ENCODE measurements around the gene OXLD1. TPM values are rescaled to one million over a fixed set of nuclear protein-coding genes. Genes with fewer than 3 reads are reported as not detected.
A peak's percentile ranks its signal among the peaks of the same experiment; 100 is the strongest.

OXLD1 gene
- total RNA-seq, 5 donors from 2014 or later (not counting 1 experiment from before 2014, with no cell fraction given): 34.1 to 93.3 (median 68.1) TPM

DNA sequence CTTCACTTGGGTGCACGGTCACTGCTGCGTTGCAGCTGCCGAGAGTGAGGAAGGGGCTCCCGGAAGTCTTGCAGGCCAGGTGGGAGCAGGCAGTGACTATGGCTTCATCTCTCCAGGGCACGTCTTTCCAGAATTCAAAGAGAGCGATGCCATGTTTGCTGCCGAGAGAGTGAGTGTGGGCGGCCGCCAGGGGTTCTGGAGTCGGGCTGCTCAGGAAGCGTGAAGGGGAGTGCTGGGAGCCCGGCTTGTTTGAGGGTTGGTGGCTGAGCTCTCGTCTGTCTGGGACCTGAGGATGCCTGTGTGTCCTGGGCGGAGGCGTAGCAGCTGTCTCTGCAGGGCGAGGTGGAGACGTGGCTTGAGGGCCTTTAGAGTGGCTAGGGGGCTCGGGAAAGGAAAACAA is 23.7 kb upstream of the OXLD1 start:
- no peak for ATAC-seq (replicated peaks in 1 of 4)
- Histone ChIP-seq H3K9me3 (no peaks in the 10 kb centered on the region), H3K4me1 (ENCODE audit: control insufficient read depth in 1 of 2, extremely low read depth in 1 of 2, insufficient read depth in 2 of 2, low read length in 2 of 2) (peaks cover 3 to 31% of the 10 kb centered on the region in 2 experiments), H3K36me3 (ENCODE audit: control insufficient read depth in 2 of 2, extremely low read depth in 1 of 2, insufficient read depth in 1 of 2, low read length in 1 of 2) (peaks cover 48 to 87% of the 10 kb centered on the region in 2 donors), H3K4me3 (ENCODE audit: control insufficient read depth in 1 of 2, extremely low read depth in 1 of 2, low read length in 1 of 2) (no peak overlapping the region), H3K27ac (ENCODE audit: low read length) (no peak overlapping the region), H3K27me3 (replicated peaks in 1 of 2; ENCODE audit: control insufficient read depth in 2 of 2, extremely low read depth in 1 of 2, insufficient read depth in 2 of 2, low read length in 1 of 2) (no peaks in the 10 kb centered on the region)
- H3K36me3 Mint-ChIP-seq: peaks cover 33% of the 10 kb centered on the region
- H3K4me1 Mint-ChIP-seq: peaks cover 13 to 25% (median 23%) of the 10 kb centered on the region in 3 donors
- H3K4me3 Mint-ChIP-seq: no peak overlapping the region
- no peaks in the 10 kb centered on the region for H3K27me3 Mint-ChIP-seq
- 90% methylated on average over 17 of the region's 18 CpGs for WGBS (ENCODE audit: insufficient coverage)
- CTCF ChIA-PET: no interaction called here
- no peak overlapping the region for H3K27ac Mint-ChIP-seq
- H3K9me3 Mint-ChIP-seq: no peaks in the 10 kb centered on the region
- no peak for DNase-seq
- POLR2A ChIA-PET: no interaction called here

DNA sequence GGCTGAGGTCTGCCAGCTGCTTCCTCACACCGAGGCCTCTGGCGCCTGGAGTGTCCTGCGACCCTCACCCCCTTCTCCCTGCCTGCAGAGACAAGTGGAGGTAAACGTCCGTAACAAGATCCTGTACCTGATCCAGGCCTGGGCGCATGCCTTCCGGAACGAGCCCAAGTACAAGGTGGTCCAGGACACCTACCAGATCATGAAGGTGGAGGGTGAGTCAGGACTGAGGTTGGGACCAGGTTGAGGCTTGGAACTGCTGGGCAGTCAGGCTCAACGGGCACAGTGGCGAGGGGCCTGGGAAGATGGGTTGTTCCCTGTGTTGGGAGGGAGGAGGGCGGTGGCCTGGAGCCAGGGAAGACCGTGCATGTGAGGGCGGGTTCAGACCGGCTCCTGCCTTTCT is 22.2 kb upstream of the OXLD1 start:
- Histone ChIP-seq H3K27ac (ENCODE audit: low read length) (no peak overlapping the region), H3K4me1 (ENCODE audit: control insufficient read depth in 1 of 2, extremely low read depth in 1 of 2, insufficient read depth in 2 of 2, low read length in 2 of 2) (peaks cover 9 to 41% of the 10 kb centered on the region in 2 experiments), H3K27me3 (replicated peaks in 1 of 2; ENCODE audit: control insufficient read depth in 2 of 2, extremely low read depth in 1 of 2, insufficient read depth in 2 of 2, low read length in 1 of 2) (no peaks in the 10 kb centered on the region), H3K9me3 (no peaks in the 10 kb centered on the region), H3K4me3 (ENCODE audit: control insufficient read depth in 1 of 2, extremely low read depth in 1 of 2, low read length in 1 of 2) (no peak overlapping the region), H3K36me3 (ENCODE audit: control insufficient read depth in 2 of 2, extremely low read depth in 1 of 2, insufficient read depth in 1 of 2, low read length in 1 of 2) (peaks cover 40 to 72% of the 10 kb centered on the region in 2 donors)
- Mint-ChIP-seq H3K36me3 (peaks cover 35% of the 10 kb centered on the region), H3K4me3 (no peak overlapping the region), H3K27me3 (no peaks in the 10 kb centered on the region), H3K4me1 (peaks cover 23 to 35% (median 31%) of the 10 kb centered on the region in 3 donors), H3K9me3 (no peaks in the 10 kb centered on the region), H3K27ac (peak overlapping the region in 1 of 2 donors; percentile 5)
- ChIA-PET CTCF (no interaction called here), POLR2A (no interaction called here)
- DNase-seq (no peak), ATAC-seq (replicated peaks in 1 of 4) (no peak)
- 94% methylated on average over 9 of the region's 14 CpGs for WGBS (ENCODE audit: insufficient coverage)

DNA sequence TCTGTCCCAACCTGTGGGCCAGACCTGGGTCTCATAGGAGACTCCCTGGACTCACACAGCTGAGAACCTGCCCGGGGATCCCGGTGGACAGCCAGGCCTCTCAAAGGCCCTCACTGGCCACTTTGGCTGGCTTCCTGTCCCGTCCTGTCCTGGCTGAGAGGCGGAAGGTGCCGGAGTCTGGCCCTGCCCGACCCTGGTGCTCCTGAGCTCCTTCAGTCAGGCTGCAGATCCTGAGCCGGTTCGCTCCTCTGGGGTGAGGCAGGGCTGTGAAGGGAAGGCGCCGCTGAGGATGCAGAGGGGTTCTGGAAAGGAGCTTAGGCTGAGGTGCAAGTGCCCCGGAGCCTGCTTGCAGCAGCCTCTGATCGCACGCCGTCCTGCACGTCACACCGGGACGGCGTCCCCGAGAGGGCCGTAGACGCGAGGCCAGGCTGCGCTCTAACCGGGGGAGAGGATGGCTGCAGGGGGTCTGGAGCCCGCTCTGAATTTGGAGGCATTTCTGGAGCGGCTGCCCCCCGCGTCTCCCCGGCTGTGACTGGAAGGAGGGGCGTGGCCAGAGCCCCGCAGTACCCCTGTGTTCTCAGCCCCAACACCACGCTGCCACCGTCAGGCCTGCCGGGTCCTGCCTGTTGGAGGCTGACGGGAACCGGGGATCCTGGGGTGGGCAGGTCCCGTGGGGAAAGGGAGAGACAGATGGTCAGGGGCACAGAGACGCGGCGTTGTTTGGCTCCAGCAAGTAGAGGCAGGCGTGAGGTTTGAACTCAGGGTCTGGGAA is 21.6 kb upstream of the OXLD1 start:
- H3K27ac ChIP-seq (ENCODE audit: low read length): no peak overlapping the region
- ChIA-PET CTCF (no interaction called here), POLR2A (no interaction called here)
- ATAC-seq (replicated peaks in 1 of 4): no peak
- H3K4me1 ChIP-seq (ENCODE audit: control insufficient read depth in 1 of 2, extremely low read depth in 1 of 2, insufficient read depth in 2 of 2, low read length in 2 of 2): peaks cover 9 to 44% of the 10 kb centered on the region in 2 experiments
- H3K36me3 Mint-ChIP-seq: peaks cover 35% of the 10 kb centered on the region
- H3K4me3 ChIP-seq (ENCODE audit: control insufficient read depth in 1 of 2, extremely low read depth in 1 of 2, low read length in 1 of 2): no peak overlapping the region
- H3K27ac Mint-ChIP-seq: no peak overlapping the region
- no peaks in the 10 kb centered on the region for H3K27me3 Mint-ChIP-seq
- no peaks in the 10 kb centered on the region for H3K9me3 ChIP-seq
- H3K4me3 Mint-ChIP-seq: no peak overlapping the region
- peaks cover 34 to 65% of the 10 kb centered on the region in 2 donors for H3K36me3 ChIP-seq (ENCODE audit: control insufficient read depth in 2 of 2, extremely low read depth in 1 of 2, insufficient read depth in 1 of 2, low read length in 1 of 2)
- H3K27me3 ChIP-seq (replicated peaks in 1 of 2; ENCODE audit: control insufficient read depth in 2 of 2, extremely low read depth in 1 of 2, insufficient read depth in 2 of 2, low read length in 1 of 2): no peaks in the 10 kb centered on the region
- no peaks in the 10 kb centered on the region for H3K9me3 Mint-ChIP-seq
- H3K4me1 Mint-ChIP-seq: peaks cover 26 to 38% (median 34%) of the 10 kb centered on the region in 3 donors
- WGBS (ENCODE audit: insufficient coverage): 93% methylated on average over 35 of the region's 41 CpGs
- no peak for DNase-seq

DNA sequence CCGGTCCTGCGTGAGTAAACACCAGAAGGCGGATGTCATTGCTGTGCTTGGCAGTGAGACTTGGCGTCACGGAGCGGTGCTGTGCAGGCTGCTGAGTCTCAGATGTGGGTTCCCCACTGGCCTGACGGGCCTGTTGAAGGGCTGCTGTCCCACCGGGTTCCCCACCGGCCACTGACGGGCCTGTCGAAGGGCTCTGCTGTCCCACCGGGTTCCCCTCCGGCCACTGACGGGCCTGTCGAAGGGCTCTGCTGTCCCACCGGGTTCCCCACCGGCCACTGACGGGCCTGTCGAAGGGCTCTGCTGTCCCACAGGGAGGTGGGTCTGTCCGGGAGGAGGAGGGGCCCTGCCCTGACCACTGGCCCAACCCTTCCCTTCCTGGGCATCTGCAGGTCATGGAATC is 20.2 kb upstream of the OXLD1 start:
- H3K9me3 Mint-ChIP-seq: no peaks in the 10 kb centered on the region
- DNase-seq: no peak
- no peak for ATAC-seq (replicated peaks in 1 of 4)
- Histone ChIP-seq H3K4me3 (ENCODE audit: control insufficient read depth in 1 of 2, extremely low read depth in 1 of 2, low read length in 1 of 2) (no peak overlapping the region), H3K27me3 (replicated peaks in 1 of 2; ENCODE audit: control insufficient read depth in 2 of 2, extremely low read depth in 1 of 2, insufficient read depth in 2 of 2, low read length in 1 of 2) (no peaks in the 10 kb centered on the region), H3K27ac (ENCODE audit: low read length) (no peak overlapping the region), H3K4me1 (ENCODE audit: control insufficient read depth in 1 of 2, extremely low read depth in 1 of 2, insufficient read depth in 2 of 2, low read length in 2 of 2) (peaks cover 9 to 53% of the 10 kb centered on the region in 2 experiments), H3K36me3 (ENCODE audit: control insufficient read depth in 2 of 2, extremely low read depth in 1 of 2, insufficient read depth in 1 of 2, low read length in 1 of 2) (peaks cover 27 to 53% of the 10 kb centered on the region in 2 donors), H3K9me3 (no peaks in the 10 kb centered on the region)
- POLR2A ChIA-PET: no interaction called here
- H3K36me3 Mint-ChIP-seq: peaks cover 30% of the 10 kb centered on the region
- H3K27me3 Mint-ChIP-seq: no peaks in the 10 kb centered on the region
- over 99% methylated on average over 19 of the region's 20 CpGs for WGBS (ENCODE audit: insufficient coverage)
- H3K27ac Mint-ChIP-seq: no peak overlapping the region
- CTCF ChIA-PET: no interaction called here
- H3K4me3 Mint-ChIP-seq: no peak overlapping the region
- H3K4me1 Mint-ChIP-seq: peaks cover 37 to 45% (median 41%) of the 10 kb centered on the region in 3 donors

DNA sequence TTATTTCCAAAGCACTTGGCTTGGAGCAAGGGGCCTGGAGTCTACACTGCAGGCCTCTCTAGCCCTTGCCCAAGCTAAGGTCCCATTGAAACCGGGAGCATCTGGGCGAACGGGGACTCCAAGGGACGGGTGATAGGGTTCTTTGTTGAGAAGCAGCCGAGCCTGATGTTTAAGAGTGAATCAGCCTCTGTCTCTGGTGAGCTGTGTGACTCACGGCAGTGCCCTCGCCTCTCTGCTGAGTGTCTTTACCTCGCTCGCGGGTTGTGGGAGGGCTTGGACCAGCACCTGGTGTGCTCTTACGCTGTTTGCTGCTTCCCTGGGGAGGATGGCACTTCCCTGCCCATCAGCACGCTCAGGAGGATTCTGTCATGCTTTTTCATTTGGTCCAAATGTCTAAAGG is 18.7 kb upstream of the OXLD1 start:
- Mint-ChIP-seq H3K4me3 (peak overlapping the region; percentile 78 to 92 (median 82)), H3K27ac (peak overlapping the region; percentile 66 to 78), H3K9me3 (no peaks in the 10 kb centered on the region), H3K36me3 (peaks cover 30% of the 10 kb centered on the region), H3K27me3 (no peaks in the 10 kb centered on the region), H3K4me1 (peaks cover 39 to 46% (median 44%) of the 10 kb centered on the region in 3 donors)
- ChIA-PET POLR2A (interaction anchor here in 1 of 2 donors (0.7 kb wide), 1 partner anchor 8 kb away, joined by 3 read pairs; no protein-coding TSS in a partner anchor), CTCF (no interaction called here)
- H3K4me1 ChIP-seq (ENCODE audit: control insufficient read depth in 1 of 2, extremely low read depth in 1 of 2, insufficient read depth in 2 of 2, low read length in 2 of 2): peaks cover 9 to 53% of the 10 kb centered on the region in 2 experiments
- 51% methylated on average over 11 of the region's 12 CpGs for WGBS (ENCODE audit: insufficient coverage)
- peak overlapping the region; percentile 88 to 97 for H3K4me3 ChIP-seq (ENCODE audit: control insufficient read depth in 1 of 2, extremely low read depth in 1 of 2, low read length in 1 of 2)
- DNase-seq (no peak), ATAC-seq (replicated peaks in 1 of 4) (no peak)
- H3K27me3 ChIP-seq (replicated peaks in 1 of 2; ENCODE audit: control insufficient read depth in 2 of 2, extremely low read depth in 1 of 2, insufficient read depth in 2 of 2, low read length in 1 of 2): no peaks in the 10 kb centered on the region
- H3K27ac ChIP-seq (ENCODE audit: low read length): peak overlapping the region; percentile 14
- peaks cover 13 to 40% of the 10 kb centered on the region in 2 donors for H3K36me3 ChIP-seq (ENCODE audit: control insufficient read depth in 2 of 2, extremely low read depth in 1 of 2, insufficient read depth in 1 of 2, low read length in 1 of 2)
- no peaks in the 10 kb centered on the region for H3K9me3 ChIP-seq

DNA sequence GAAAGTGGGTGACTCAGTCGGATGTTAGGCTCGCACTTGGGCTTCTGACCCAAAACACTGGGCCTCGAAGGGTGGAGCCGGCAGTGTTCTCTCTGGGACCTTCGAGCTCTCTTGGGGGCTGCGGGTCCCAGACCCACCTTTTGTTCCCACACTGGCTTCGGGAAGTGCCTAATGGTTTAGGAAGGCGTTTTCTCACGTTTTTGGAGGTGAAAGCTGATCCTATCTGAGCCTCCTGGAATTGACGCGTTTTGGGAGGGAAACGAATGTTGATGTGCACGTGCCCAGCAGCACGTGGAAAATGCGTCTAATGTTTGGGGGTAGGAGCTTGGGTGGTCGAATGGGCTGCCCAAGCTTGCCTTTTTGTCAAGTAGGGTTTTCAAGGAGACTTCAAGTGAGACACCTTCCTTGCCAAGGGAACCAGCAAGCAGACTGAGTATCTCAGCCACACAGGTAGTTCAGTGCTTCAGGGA is 18.1 kb upstream of the OXLD1 start:
- peaks cover 13 to 37% of the 10 kb centered on the region in 2 donors for H3K36me3 ChIP-seq (ENCODE audit: control insufficient read depth in 2 of 2, extremely low read depth in 1 of 2, insufficient read depth in 1 of 2, low read length in 1 of 2)
- Mint-ChIP-seq H3K9me3 (no peaks in the 10 kb centered on the region), H3K36me3 (peaks cover 24% of the 10 kb centered on the region), H3K27ac (peak overlapping the region; percentile 66 to 78), H3K4me1 (peaks cover 39 to 48% (median 42%) of the 10 kb centered on the region in 3 donors), H3K4me3 (peak overlapping the region; percentile 78 to 92 (median 82)), H3K27me3 (no peaks in the 10 kb centered on the region)
- POLR2A ChIA-PET: no interaction called here
- ATAC-seq (replicated peaks in 1 of 4) (peak in 1 of 4 experiments; percentile 2), DNase-seq (no peak)
- H3K27me3 ChIP-seq (replicated peaks in 1 of 2; ENCODE audit: control insufficient read depth in 2 of 2, extremely low read depth in 1 of 2, insufficient read depth in 2 of 2, low read length in 1 of 2): no peaks in the 10 kb centered on the region
- 10% methylated on average over 13 of the region's 16 CpGs for WGBS (ENCODE audit: insufficient coverage)
- peak overlapping the region; percentile 14 for H3K27ac ChIP-seq (ENCODE audit: low read length)
- H3K9me3 ChIP-seq: no peaks in the 10 kb centered on the region
- peak overlapping the region; percentile 88 to 97 for H3K4me3 ChIP-seq (ENCODE audit: control insufficient read depth in 1 of 2, extremely low read depth in 1 of 2, low read length in 1 of 2)
- CTCF ChIA-PET: no interaction called here
- H3K4me1 ChIP-seq (ENCODE audit: control insufficient read depth in 1 of 2, extremely low read depth in 1 of 2, insufficient read depth in 2 of 2, low read length in 2 of 2): peaks cover 9 to 48% of the 10 kb centered on the region in 2 experiments

Measured in T-cell (primary cell).